Loucy (cell line): Measurements from ENCODE around the gene CIART.
A peak's percentile ranks its signal among the peaks of the same experiment; 100 is the strongest.

ENCODE experiments used
- H2AFZ ChIP-seq: fragments of 200-600 bp; sonication (generic); 2 replicates; pipeline ENCODE4 v1.6.0; 2016; ENCODE audit warnings: antibody characterized with exemption, mild to moderate bottlenecking, low read length, moderate library complexity
- H3F3A ChIP-seq: fragments of 200-600 bp; 2 replicates; pipeline ENCODE4 v1.6.0; 2016; ENCODE audit warnings: antibody characterized with exemption, low read depth, mild to moderate bottlenecking
- H3K27me3 ChIP-seq: fragments of 200-600 bp; sonication (generic); 2 replicates; pipeline ENCODE4 v1.6.1; 2014; ENCODE audit warnings: low read length, mild to moderate bottlenecking; ENCODE audit not compliant: insufficient read depth, poor library complexity, severe bottlenecking
- H3K36me3 ChIP-seq: fragments of 200-600 bp; sonication (generic); 2 replicates; pipeline ENCODE4 v1.6.1; 2016; ENCODE audit warnings: low read length; ENCODE audit not compliant: insufficient read depth
- H3K4me1 ChIP-seq: fragments of 200-600 bp; sonication (generic); 2 replicates; pipeline ENCODE4 v1.5.1; 2014; ENCODE audit warnings: low read length, mild to moderate bottlenecking; ENCODE audit not compliant: insufficient read depth, poor library complexity, severe bottlenecking
- H3K4me2 ChIP-seq: fragments of 200-600 bp; sonication (generic); 2 replicates; pipeline ENCODE4 v1.6.0; 2014; ENCODE audit warnings: antibody characterized with exemption, low read length, low read depth, mild to moderate bottlenecking; ENCODE audit not compliant: poor library complexity, severe bottlenecking
- H3K4me3 ChIP-seq: fragments of 200-600 bp; sonication (generic); 2 replicates; pipeline ENCODE4 v1.5.1; 2014; ENCODE audit warnings: low read length, mild to moderate bottlenecking, mixed read lengths; ENCODE audit not compliant: poor library complexity, severe bottlenecking
- H3K79me2 ChIP-seq: fragments of 200-600 bp; sonication (generic); 2 replicates; pipeline ENCODE4 v1.6.1; 2014; ENCODE audit warnings: low read length; ENCODE audit not compliant: insufficient read depth
- H3K9ac ChIP-seq: fragments of 200-600 bp; sonication (generic); 2 replicates; pipeline ENCODE4 v1.6.0; 2014; ENCODE audit warnings: mild to moderate bottlenecking, low read depth, low read length, moderate library complexity; ENCODE audit not compliant: poor library complexity, severe bottlenecking
- H3K9me2 ChIP-seq: fragments of 200-600 bp; sonication (generic); replicated peaks from 2 replicates; pipeline ENCODE4 v1.6.1; 2016; ENCODE audit warnings: low read depth, low read length, mixed read lengths
- H3K9me3 ChIP-seq: fragments of 200-600 bp; sonication (generic); 2 replicates; pipeline ENCODE4 v1.6.1; 2014; ENCODE audit warnings: mild to moderate bottlenecking, antibody characterized with exemption, low read length, low read depth; ENCODE audit not compliant: insufficient read depth
- H4K20me1 ChIP-seq: fragments of 200-600 bp; sonication (generic); 2 replicates; pipeline ENCODE4 v1.6.0; 2014; ENCODE audit warnings: antibody characterized with exemption, low read length, mild to moderate bottlenecking; ENCODE audit not compliant: insufficient read depth, poor library complexity, severe bottlenecking
- CTCF ChIP-seq: fragments of 200-600 bp; sonication (generic); conservative IDR thresholded peaks from 2 replicates; pipeline ENCODE4 v1.5.1; 2014; ENCODE audit warnings: mild to moderate bottlenecking, antibody characterized with exemption, low read length
- EZH2phosphoT487 ChIP-seq: fragments of 200-600 bp; IDR thresholded peaks from 2 replicates; pipeline ENCODE4 v1.6.1; 2018; ENCODE audit warnings: antibody characterized with exemption, mild to moderate bottlenecking, moderate library complexity, borderline replicate concordance

The CIART gene

GRCh38 chr1:150295476-150295875 is 13.1 kb downstream of the CIART start:
- Histone ChIP-seq H3K9me3 (no peaks in the 10 kb centered on the region), H4K20me1 (no peaks in the 10 kb centered on the region), H3K4me2 (peak overlapping the region; percentile 82), H3K4me3 (peak overlapping the region; percentile 2), H3K27me3 (no peaks in the 10 kb centered on the region), H3K9ac (no peak overlapping the region), H2AFZ (no peak overlapping the region), H3F3A (no peaks in the 10 kb centered on the region), H3K9me2 (no peaks in the 10 kb centered on the region), H3K79me2 (peaks cover 29% of the 10 kb centered on the region), H3K36me3 (no peaks in the 10 kb centered on the region), H3K4me1 (peaks cover 24% of the 10 kb centered on the region)
- TF ChIP-seq CTCF (no peak), EZH2phosphoT487 (no peak)

GRCh38 chr1:150299716-150300115 is 17.4 kb downstream of the CIART start:
- Histone ChIP-seq H3K36me3 (no peaks in the 10 kb centered on the region; the same call in 1 of the 2 replicates), H3K27me3 (no peaks in the 10 kb centered on the region)
- TF ChIP-seq CTCF (no peak), EZH2phosphoT487 (no peak)

GRCh38 chr1:150302338-150302737 is 20.0 kb downstream of the CIART start:
- Histone ChIP-seq H3K4me1 (no peaks in the 10 kb centered on the region), H3K9me2 (no peaks in the 10 kb centered on the region), H4K20me1 (no peaks in the 10 kb centered on the region), H3K27me3 (no peaks in the 10 kb centered on the region), H3K4me2 (no peak overlapping the region), H2AFZ (no peak overlapping the region), H3K4me3 (no peak overlapping the region), H3K79me2 (no peaks in the 10 kb centered on the region), H3K9ac (no peak overlapping the region), H3K9me3 (no peaks in the 10 kb centered on the region), H3F3A (no peaks in the 10 kb centered on the region), H3K36me3 (no peaks in the 10 kb centered on the region; the same call in 1 of the 2 replicates)
- TF ChIP-seq EZH2phosphoT487 (no peak), CTCF (no peak)

More at GRCh38 chr1:150299716-150300115, 17.4 kb downstream of the CIART start:
- H3K79me2 ChIP-seq: peaks cover 18% of the 10 kb centered on the region
- H3K9me3 ChIP-seq: no peaks in the 10 kb centered on the region
- no peak overlapping the region for H3K4me2 ChIP-seq
- no peak overlapping the region for H3K9ac ChIP-seq
- H4K20me1 ChIP-seq: no peaks in the 10 kb centered on the region
- no peak overlapping the region for H2AFZ ChIP-seq
- H3K9me2 ChIP-seq: no peaks in the 10 kb centered on the region
- H3K4me3 ChIP-seq: no peak overlapping the region
- peaks cover 10% of the 10 kb centered on the region for H3K4me1 ChIP-seq
- no peaks in the 10 kb centered on the region for H3F3A ChIP-seq
